Right lobe of liver (tissue), 4 donors: ENCODE results near the gene PRKAR1B.

ENCODE experiments used
- POLR2A ChIP-seq: fragments of 450-650 bp; IDR thresholded peaks from one replicate; pipeline ENCODE4 v1.6.1; 2017; ENCODE audit warnings: antibody characterized with exemption, mild to moderate bottlenecking
- TF ChIP-seq, protein P1 (sequence below), 4 donors: fragments of 200-600 bp in 3 of 4; fragments of 450-650 bp in 1 of 4; IDR thresholded peaks; one replicate each; pipeline versions ENCODE4 v1.5.1 to v1.8.0; 2016 to 2022; ENCODE audit warnings: antibody characterized with exemption in 4 of 4, mild to moderate bottlenecking in 2 of 4
- donor health status: DM: no; HTN: no; CAD: no.
- donor health status: DM: no; HTN: no; CAD: no.
- donor health status: DM: no; HTN: yes; CAD: no.

- TF ChIP-seq, protein P1, sequence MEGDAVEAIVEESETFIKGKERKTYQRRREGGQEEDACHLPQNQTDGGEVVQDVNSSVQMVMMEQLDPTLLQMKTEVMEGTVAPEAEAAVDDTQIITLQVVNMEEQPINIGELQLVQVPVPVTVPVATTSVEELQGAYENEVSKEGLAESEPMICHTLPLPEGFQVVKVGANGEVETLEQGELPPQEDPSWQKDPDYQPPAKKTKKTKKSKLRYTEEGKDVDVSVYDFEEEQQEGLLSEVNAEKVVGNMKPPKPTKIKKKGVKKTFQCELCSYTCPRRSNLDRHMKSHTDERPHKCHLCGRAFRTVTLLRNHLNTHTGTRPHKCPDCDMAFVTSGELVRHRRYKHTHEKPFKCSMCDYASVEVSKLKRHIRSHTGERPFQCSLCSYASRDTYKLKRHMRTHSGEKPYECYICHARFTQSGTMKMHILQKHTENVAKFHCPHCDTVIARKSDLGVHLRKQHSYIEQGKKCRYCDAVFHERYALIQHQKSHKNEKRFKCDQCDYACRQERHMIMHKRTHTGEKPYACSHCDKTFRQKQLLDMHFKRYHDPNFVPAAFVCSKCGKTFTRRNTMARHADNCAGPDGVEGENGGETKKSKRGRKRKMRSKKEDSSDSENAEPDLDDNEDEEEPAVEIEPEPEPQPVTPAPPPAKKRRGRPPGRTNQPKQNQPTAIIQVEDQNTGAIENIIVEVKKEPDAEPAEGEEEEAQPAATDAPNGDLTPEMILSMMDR (IDR thresholded peaks at IDR 0.05), result no peak
- TF ChIP-seq POLR2A, result no peak
Observed at GRCh38 chr7:510131-510481, 217.0 kb downstream of the PRKAR1B start.
